Aorta (tissue), 5 donors: ENCODE measurements around the gene UGT3A2. TPM values are rescaled to one million over a fixed set of nuclear protein-coding genes. Genes with fewer than 3 reads are reported as not detected.

Source experiments
- ATAC-seq: fragments of 200-7000 bp; cut with Tn5 transposase; one replicate; pipeline ENCODE4 v1.9.1; 2022; ENCODE audit warnings: moderate library complexity; ENCODE audit not compliant: low FRiP score
- DNase-seq, 2 donors: peaks; one replicate each; pipeline ENCODE4 v3.0.0-alpha.2; 2020
- H3K27ac ChIP-seq, 2 donors: one replicate each; pipeline ENCODE4 v1.5.1; 2013; ENCODE audit warnings: low read length in 2 of 2, mild to moderate bottlenecking in 2 of 2, moderate library complexity in 2 of 2, control low read depth in 1 of 2, inconsistent platforms in 1 of 2, low read depth in 1 of 2
- H3K27me3 ChIP-seq, 2 donors: one replicate each; pipeline ENCODE4 v1.6.1; 2013; ENCODE audit warnings: control low read depth in 1 of 2, low read length in 1 of 2, mild to moderate bottlenecking in 1 of 2, moderate library complexity in 1 of 2; ENCODE audit not compliant: insufficient read depth in 2 of 2, control insufficient read depth in 1 of 2
- H3K36me3 ChIP-seq, 2 donors: one replicate each; pipeline ENCODE4 v1.6.1; 2013; ENCODE audit warnings: control low read depth in 1 of 2, low read length in 1 of 2, mild to moderate bottlenecking in 1 of 2; ENCODE audit not compliant: insufficient read depth in 2 of 2, control insufficient read depth in 1 of 2
- H3K4me1 ChIP-seq, 2 donors: one replicate each; pipeline ENCODE4 v1.6.1; 2013; ENCODE audit warnings: low read length in 2 of 2, control low read depth in 1 of 2, mild to moderate bottlenecking in 1 of 2, moderate library complexity in 1 of 2; ENCODE audit not compliant: insufficient read depth in 2 of 2, control insufficient read depth in 1 of 2
- H3K4me3 ChIP-seq, 2 donors: one replicate each; pipeline ENCODE4 v1.5.1; 2013; ENCODE audit warnings: low read length in 2 of 2, control low read depth in 1 of 2, mild to moderate bottlenecking in 1 of 2
- H3K9me3 ChIP-seq: one replicate; pipeline ENCODE4 v1.6.1; 2013; ENCODE audit warnings: mild to moderate bottlenecking, low read length; ENCODE audit not compliant: control insufficient read depth
- WGBS, 2 donors: extraction: QIAGEN DNeasy Blood & Tissue Kit; methylation state at CpG; one replicate each; pipeline ENCODE4 v1.1.7; 2013; 5-methylcytosine and 5-hydroxymethylcytosine counted together
- intact Hi-C, 2 donors: fragments of 100-400 bp; cut with DNase I; formaldehyde crosslinking; loops; one replicate each; pipeline versions ENCODE4 v1.14.2 to v1.15.0; 2022
- polyA plus RNA-seq, 2 donors: library from polyadenylated mRNA; stranded (reverse); fragments of 200-250 nt; gene quantifications; one replicate each; pipeline ENCODE4 v1.2.3, GENCODE V29; 2013
- total RNA-seq, 2 donors: library from RNA; stranded (reverse); fragmentation: NEBNext Ultra II Directional; extraction: Animal tissue kit (Norgen Biotek cat#: 25700); gene quantifications; one replicate each; pipeline ENCODE4 v1.2.1, GENCODE V29; 2021
- donor health status: healthy with polysubstance abuse.
- donor health status: Bipolar disorder and iron deficiency.
- donor health status: DM: no; HTN: no; CAD: no.
- donor health status: DM: no; HTN: no; CAD: no.
- donor health status: DM: yes; HTN: yes; CAD: no.

UGT3A2 gene
- total and polyA plus RNA-seq, 4 donors = not detected

- intact Hi-C loops = no loop called here
- Histone ChIP-seq H3K9me3 (peaks cover 2% of the 10 kb centered on the region), H3K36me3 (no peaks in the 10 kb centered on the region), H3K4me3 (no peak overlapping the region), H3K27me3 (no peaks in the 10 kb centered on the region), H3K27ac (no peak overlapping the region), H3K4me1 (no peaks in the 10 kb centered on the region)
- DNase-seq (no peak), ATAC-seq (no peak)
- WGBS, 2 donors = 67 to 70% methylated on average over 1 of the region's 1 CpG
These were observed 60.5 kb downstream of the UGT3A2 start for GRCh38 chr5:36006163-36006562.

GRCh38 chr5:36001032-36001431, 65.7 kb downstream of the UGT3A2 start:
- 80% methylated on average over 3 of the region's 3 CpGs for WGBS, 2 donors
- no peak overlapping the region for H3K27ac ChIP-seq
- no peaks in the 10 kb centered on the region for H3K9me3 ChIP-seq
- no peak for DNase-seq
- H3K4me1 ChIP-seq = no peaks in the 10 kb centered on the region
- no peaks in the 10 kb centered on the region for H3K36me3 ChIP-seq
- ATAC-seq = no peak
- no peaks in the 10 kb centered on the region for H3K27me3 ChIP-seq
- intact Hi-C loops = no loop called here
- H3K4me3 ChIP-seq = no peak overlapping the region

- Histone ChIP-seq H3K27ac (no peak overlapping the region), H3K4me3 (no peak overlapping the region), H3K36me3 (no peaks in the 10 kb centered on the region), H3K4me1 (no peaks in the 10 kb centered on the region), H3K9me3 (peaks cover 2% of the 10 kb centered on the region), H3K27me3 (peaks cover 0 to 1% of the 10 kb centered on the region in 2 donors)
- no peak for ATAC-seq
- no peak for DNase-seq
- WGBS, 2 donors = 47 to 48% methylated on average over 1 of the region's 1 CpG
- intact Hi-C loops = no loop called here
These were observed 67.1 kb downstream of the UGT3A2 start for GRCh38 chr5:35999547-35999946.

- H3K27ac ChIP-seq = no peak overlapping the region
- ATAC-seq (no peak), DNase-seq (no peak)
- H3K36me3 ChIP-seq = no peaks in the 10 kb centered on the region
- H3K9me3 ChIP-seq = peaks cover 2% of the 10 kb centered on the region
- H3K27me3 ChIP-seq = peaks cover 0 to 1% of the 10 kb centered on the region in 2 donors
- intact Hi-C loops = no loop called here
- 79 to 80% methylated on average over 4 of the region's 4 CpGs for WGBS, 2 donors
- H3K4me1 ChIP-seq = no peaks in the 10 kb centered on the region
- no peak overlapping the region for H3K4me3 ChIP-seq
These were observed 70.6 kb downstream of the UGT3A2 start for GRCh38 chr5:35996076-35996475.

GRCh38 chr5:35990941-35991611, 75.6 kb downstream of the UGT3A2 start, which contains the start of gene UGT3A1:
Gene UGT3A1, minus strand, starts transcription at chr5:35991390. Its CDS starts 150 bp downstream, at chr5:35991240.
- H3K27me3 ChIP-seq = peaks cover 0 to 1% of the 10 kb centered on the region in 2 donors
- H3K36me3 ChIP-seq = no peaks in the 10 kb centered on the region
- no peak within 1 kb of the TSS for H3K27ac ChIP-seq
- DNase-seq = no peak
- H3K9me3 ChIP-seq = peaks cover 2% of the 10 kb centered on the region
- intact Hi-C loops = no loop called here
- WGBS, 2 donors = 2 to 4% methylated on average over 25 of the region's 25 CpGs
- H3K4me1 ChIP-seq = no peaks in the 10 kb centered on the region
- peak; percentile 29 for ATAC-seq
- H3K4me3 ChIP-seq = no peak within 1 kb of the TSS

- peaks cover 0 to 1% of the 10 kb centered on the region in 2 donors for H3K27me3 ChIP-seq
- no peaks in the 10 kb centered on the region for H3K36me3 ChIP-seq
- WGBS, 2 donors = 26 to 32% methylated on average over 12 of the region's 12 CpGs
- ATAC-seq (no peak), DNase-seq (no peak)
- no peaks in the 10 kb centered on the region for H3K4me1 ChIP-seq
- H3K27ac ChIP-seq = no peak overlapping the region
- H3K9me3 ChIP-seq = peaks cover 2% of the 10 kb centered on the region
- H3K4me3 ChIP-seq = no peak overlapping the region
- intact Hi-C loops = no loop called here
These were observed 76.2 kb downstream of the UGT3A2 start for GRCh38 chr5:35990520-35990919.

- Histone ChIP-seq H3K9me3 (no peaks in the 10 kb centered on the region), H3K36me3 (no peaks in the 10 kb centered on the region), H3K27ac (no peak overlapping the region), H3K27me3 (no peaks in the 10 kb centered on the region), H3K4me3 (no peak overlapping the region), H3K4me1 (no peaks in the 10 kb centered on the region)
- DNase-seq (no peak), ATAC-seq (no peak)
- intact Hi-C loops = no loop called here
- 65 to 89% methylated on average over 4 of the region's 4 CpGs for whole genome bisulfite sequencing, 2 donors
These were observed 78.2 kb downstream of the UGT3A2 start for GRCh38 chr5:35988529-35988928.

- intact Hi-C loops = no loop called here
- Histone ChIP-seq H3K36me3 (no peaks in the 10 kb centered on the region), H3K4me3 (no peak overlapping the region), H3K27ac (no peak overlapping the region), H3K4me1 (no peaks in the 10 kb centered on the region), H3K9me3 (no peaks in the 10 kb centered on the region), H3K27me3 (no peaks in the 10 kb centered on the region)
- WGBS, 2 donors = 29 to 36% methylated on average over 3 of the region's 3 CpGs
- DNase-seq = no peak
- no peak for ATAC-seq
These were observed 78.9 kb downstream of the UGT3A2 start for GRCh38 chr5:35987776-35988175.
